GM08714 (cell line): Measurements from ENCODE around the gene NECTIN3.

ENCODE experiments used
- H3K4me3 ChIP-seq: fragments of 200-500 bp; sonication (Bioruptor generic); 2 replicates; pipeline ENCODE4 v1.5.1; 2014; ENCODE audit warnings: mild to moderate bottlenecking, low read length, inconsistent platforms
- ZNF274 ChIP-seq: IDR thresholded peaks from 2 replicates; pipeline ENCODE4 v1.6.1; 2012; ENCODE audit warnings: mild to moderate bottlenecking, low read depth, low read length

The NECTIN3 gene

GRCh38 chr3:111070772-111071256 lies 802 bp upstream of the NECTIN3 start:
- TF ChIP-seq ZNF274: no peak
- peak overlapping the region; percentile 6; the same call in 1 of the 2 replicates for H3K4me3 ChIP-seq

- peak overlapping the region; percentile 50 for H3K4me3 ChIP-seq
These were observed 660 bp downstream of the NECTIN3 start for GRCh38 chr3:111072031-111072921.

GRCh38 chr3:111073218-111073617 lies 1.6 kb downstream of the NECTIN3 start:
- no peak overlapping the region for H3K4me3 ChIP-seq
- TF ChIP-seq ZNF274: no peak

More at GRCh38 chr3:111072031-111072921, 660 bp downstream of the NECTIN3 start:
- TF ChIP-seq ZNF274: no peak

- no peak for TF ChIP-seq ZNF274
- no peak overlapping the region for H3K4me3 ChIP-seq
These were observed 5.1 kb downstream of the NECTIN3 start for GRCh38 chr3:111076732-111077131.

- no peak for TF ChIP-seq ZNF274
- no peak overlapping the region for H3K4me3 ChIP-seq
These were observed 5.8 kb downstream of the NECTIN3 start for GRCh38 chr3:111077369-111077768.

GRCh38 chr3:111080413-111080812 lies 8.8 kb downstream of the NECTIN3 start:
- no peak for TF ChIP-seq ZNF274
- no peak overlapping the region for H3K4me3 ChIP-seq

- H3K4me3 ChIP-seq: no peak overlapping the region
- TF ChIP-seq ZNF274: no peak
These were observed 9.5 kb downstream of the NECTIN3 start for GRCh38 chr3:111081008-111081545.

- TF ChIP-seq ZNF274: no peak
- H3K4me3 ChIP-seq: no peak overlapping the region
These were observed 13.3 kb downstream of the NECTIN3 start for GRCh38 chr3:111084911-111085310.

- no peak overlapping the region for H3K4me3 ChIP-seq
These were observed 16.4 kb downstream of the NECTIN3 start for GRCh38 chr3:111087924-111088469.

GRCh38 chr3:111096487-111097209 lies 25.0 kb downstream of the NECTIN3 start:
- no peak for TF ChIP-seq ZNF274
- no peak overlapping the region for H3K4me3 ChIP-seq

More at GRCh38 chr3:111087924-111088469, 16.4 kb downstream of the NECTIN3 start:
- no peak for TF ChIP-seq ZNF274

- no peak for TF ChIP-seq ZNF274
- H3K4me3 ChIP-seq: no peak overlapping the region
These were observed 32.2 kb downstream of the NECTIN3 start for GRCh38 chr3:111103807-111104206.

- no peak for TF ChIP-seq ZNF274
- H3K4me3 ChIP-seq: no peak overlapping the region
These were observed 35.5 kb downstream of the NECTIN3 start for GRCh38 chr3:111106993-111107661.

GRCh38 chr3:111107662-111108035 lies 36.0 kb downstream of the NECTIN3 start:
- TF ChIP-seq ZNF274: no peak

GRCh38 chr3:111112913-111113312 lies 41.3 kb downstream of the NECTIN3 start:
- TF ChIP-seq ZNF274: no peak
- no peak overlapping the region for H3K4me3 ChIP-seq

More at GRCh38 chr3:111107662-111108035, 36.0 kb downstream of the NECTIN3 start:
- H3K4me3 ChIP-seq: no peak overlapping the region

GRCh38 chr3:111128884-111129283 lies 57.3 kb downstream of the NECTIN3 start:
- no peak for TF ChIP-seq ZNF274
- no peak overlapping the region for H3K4me3 ChIP-seq
